ENCODE data around the gene RFNG.

- TF ChIP-seq POLR2AphosphoS5 (IDR thresholded peaks at IDR 0.05; ENCODE audit: borderline replicate concordance, low read depth, low read length) (no peak), EZH2 (IDR thresholded peaks at IDR 0.05) (no peak)
Measured at GRCh38 chr17:82097184-82097918, 45.7 kb upstream of the RFNG start.

Measured in SK-N-MC (cell line).